ENCODE results near the gene FKBP1A. TPM values are rescaled to one million over a fixed set of nuclear protein-coding genes. Genes with fewer than 3 reads are reported as not detected.
A peak's percentile ranks its signal among the peaks of the same experiment; 100 is the strongest.

The FKBP1A gene
- total and polyA plus RNA-seq, 2 donors (not counting 3 experiments of a cell fraction or from before 2014, with no cell fraction given), result 968 to 1,972 TPM

- Histone ChIP-seq H3K4me1 (ENCODE audit: control insufficient read depth, extremely low read depth, insufficient read depth, low read length) (peaks cover 64% of the 10 kb centered on the region), H3K79me2 (ENCODE audit: control insufficient read depth, insufficient read depth, low read length) (peaks cover 16% of the 10 kb centered on the region), H2AFZ (ENCODE audit: low read depth, low read length) (no peak overlapping the region), H3K9ac (replicated peaks; ENCODE audit: extremely low read depth, insufficient read depth, low read length) (peak overlapping the region; percentile 99), H3K4me2 (ENCODE audit: insufficient read depth, low read length) (peak overlapping the region; percentile 68), H3K27ac (ENCODE audit: insufficient read depth, low read depth, low read length) (peak overlapping the region; percentile 99), H3K9me1 (replicated peaks; ENCODE audit: control insufficient read depth, extremely low read depth, insufficient read depth, low read length) (no peaks in the 10 kb centered on the region), H3K4me3 (replicated peaks in 1 of 3; ENCODE audit: insufficient read depth in 1 of 3, low read depth in 1 of 3, low read length in 3 of 3) (peak overlapping the region in 1 of 3 experiments; percentile 39), H4K20me1 (replicated peaks; ENCODE audit: control insufficient read depth, extremely low read depth, insufficient read depth, low read length) (no peaks in the 10 kb centered on the region), H3K27me3 (ENCODE audit: control insufficient read depth in 2 of 2, insufficient read depth in 2 of 2, low read length in 2 of 2) (no peaks in the 10 kb centered on the region), H3K9me3 (replicated peaks; ENCODE audit: control insufficient read depth, insufficient read depth, low read length) (no peaks in the 10 kb centered on the region), H3K36me3 (ENCODE audit: control insufficient read depth in 2 of 2, extremely low read depth in 1 of 2, insufficient read depth in 2 of 2, low read length in 2 of 2) (no peaks in the 10 kb centered on the region)
- FAIRE-seq (no peak), DNase-seq (ENCODE audit: low read depth, low spot score) (peak; percentile 40)
- TF ChIP-seq POLR2AphosphoS5 (IDR thresholded peaks at IDR 0.05; ENCODE audit: insufficient read depth, low read depth, low read length), result no peak
- no peak for TF ChIP-seq FOS (IDR thresholded peaks at IDR 0.05; ENCODE audit: borderline replicate concordance, insufficient read depth, low read length)
- TF ChIP-seq JUN (IDR thresholded peaks at IDR 0.05; ENCODE audit: borderline replicate concordance, insufficient read depth, insufficient read length, low read depth), result no peak
- TF ChIP-seq CTCF (IDR thresholded peaks at IDR 0.05; ENCODE audit: extremely low read depth in 1 of 2, insufficient read depth in 1 of 2, low read depth in 1 of 2, low read length in 2 of 2), result no peak
- TF ChIP-seq, protein P1, sequence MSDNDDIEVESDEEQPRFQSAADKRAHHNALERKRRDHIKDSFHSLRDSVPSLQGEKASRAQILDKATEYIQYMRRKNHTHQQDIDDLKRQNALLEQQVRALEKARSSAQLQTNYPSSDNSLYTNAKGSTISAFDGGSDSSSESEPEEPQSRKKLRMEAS (IDR thresholded peaks at IDR 0.05; ENCODE audit: insufficient read depth, insufficient read length), result no peak
- no peak for TF ChIP-seq MYC (IDR thresholded peaks at IDR 0.05; ENCODE audit: low read depth, low read length)
- TF ChIP-seq EZH2 (IDR thresholded peaks at IDR 0.05; ENCODE audit: borderline replicate concordance, low read depth, low read length, severe bottlenecking), result no peak
- TF ChIP-seq GATA2 (IDR thresholded peaks at IDR 0.05; ENCODE audit: insufficient read depth, insufficient read length, low read depth, low read length), result no peak
- no peak for TF ChIP-seq POLR2A (IDR thresholded peaks at IDR 0.05; ENCODE audit: low read depth, low read length)
- intact Hi-C loops (cut with micrococcal nuclease), result loop anchor here (1.0 to 5.0 kb wide), 5 partner anchors 11 to 487 kb away; partner anchors contain the start of gene RAD21L1
- no TSS peak for BruUV-seq (replicated peaks)
- ChIA-PET CTCF (interaction anchor here (0.9 to 2.4 kb wide), 7 partner anchors 50 to 114 kb away, joined by 3 to 12 read pairs (median 3); no protein-coding TSS in a partner anchor), POLR2A (interaction anchor here (0.5 to 2.5 kb wide), 4 partner anchors 8 to 58 kb away, joined by 3 to 16 read pairs (median 4); no protein-coding TSS in a partner anchor)
- dilution Hi-C loops (cut with MboI; ENCODE audit: extremely low pct_ligation_motif_present, low sequenced_read_pairs), result loop anchor here (25.0 kb wide), 1 partner anchor 113 kb away; no protein-coding TSS in a partner anchor
These were observed 68.8 kb downstream of the FKBP1A start for GRCh38 chr20:1323830-1324597.

Data from endothelial cell of umbilical vein (primary cell).